WTC11 (cell line): Measurements from ENCODE around the gene SPINK1. TPM values are rescaled to one million over a fixed set of nuclear protein-coding genes. Genes with fewer than 3 reads are reported as not detected.

Experiments used
- ATAC-seq: fragments of 200-7000 bp; cut with Tn5 transposase; 2 replicates; pipeline ENCODE4 v1.10.0; 2021; ENCODE audit warnings: mild to moderate bottlenecking, moderate library complexity
- CTCF ChIA-PET: fragments of 300-600 bp; sonication (Branson Sonifier 250); formaldehyde crosslinking; loops from one replicate; lab custom pipeline; 2021; ENCODE audit warnings: antibody characterized with exemption; lab: Charles Lee
- POLR2A ChIA-PET: fragments of 350-600 bp; sonication (Branson Sonifier 250); formaldehyde crosslinking; loops from one replicate; lab custom pipeline; 2021; ENCODE audit warnings: antibody characterized with exemption; lab: Charles Lee
- DNase-seq: peaks from one replicate; pipeline ENCODE4 v3.0.0; 2021; ENCODE audit warnings: low spot score
- H3K27ac Mint-ChIP-seq: 2 replicates; pipeline ENCODE4 v1.8.0; 2021; ENCODE audit warnings: mixed read lengths
- H3K27me3 Mint-ChIP-seq: 2 replicates; pipeline ENCODE4 v1.8.0; 2021; ENCODE audit warnings: low read depth, mild to moderate bottlenecking, moderate library complexity, mixed read lengths
- H3K36me3 Mint-ChIP-seq: 2 replicates; pipeline ENCODE4 v1.8.0; 2021; ENCODE audit warnings: mixed read lengths
- H3K4me1 Mint-ChIP-seq: 2 replicates; pipeline ENCODE4 v1.8.0; 2022; ENCODE audit warnings: mixed read lengths
- H3K4me3 Mint-ChIP-seq: 2 replicates; pipeline ENCODE4 v1.8.0; 2021; ENCODE audit warnings: mild to moderate bottlenecking, moderate library complexity, mixed read lengths
- H3K9me3 Mint-ChIP-seq: 2 replicates; pipeline ENCODE4 v1.8.0; 2021; ENCODE audit warnings: mixed read lengths
- ATF6 ChIP-seq: sonication (generic); formaldehyde crosslinking; IDR thresholded peaks from 2 replicates; pipeline ENCODE4 v1.8.1; 2023; ENCODE audit warnings: mild to moderate bottlenecking, missing genetic modification reagents
- CBFB ChIP-seq: sonication (generic); formaldehyde crosslinking; IDR thresholded peaks from 2 replicates; pipeline ENCODE4 v1.8.1; 2022; ENCODE audit warnings: mild to moderate bottlenecking, low read depth, missing genetic modification reagents
- CDX4 ChIP-seq: fragments of 250-450 bp; sonication (Bioruptor Pico); IDR thresholded peaks from 2 replicates; pipeline ENCODE4 v1.9.0; 2021; ENCODE audit warnings: moderate library complexity, mild to moderate bottlenecking, inconsistent platforms, borderline replicate concordance
- CTCF ChIP-seq: fragments of 200-600 bp; IDR thresholded peaks from 2 replicates; pipeline ENCODE4 v1.8.0; 2022; ENCODE audit warnings: antibody characterized with exemption
- EMX1 ChIP-seq: fragments of 250-450 bp; sonication (Bioruptor Pico); IDR thresholded peaks from 2 replicates; pipeline ENCODE4 v1.8.0; 2021; ENCODE audit warnings: mild to moderate bottlenecking
- ERG ChIP-seq: fragments of 250-450 bp; sonication (Bioruptor Pico); IDR thresholded peaks from 2 replicates; pipeline ENCODE4 v1.8.0; 2021; ENCODE audit warnings: mild to moderate bottlenecking
- FOXK1 ChIP-seq: sonication (generic); formaldehyde crosslinking; IDR thresholded peaks from 2 replicates; pipeline ENCODE4 v1.8.0; 2022; ENCODE audit warnings: mild to moderate bottlenecking, moderate library complexity, missing genetic modification reagents
- FOXP4 ChIP-seq: sonication (generic); formaldehyde crosslinking; IDR thresholded peaks from 2 replicates; pipeline ENCODE4 v1.8.0; 2022; ENCODE audit warnings: mild to moderate bottlenecking, missing genetic modification reagents
- JUN ChIP-seq: sonication (generic); formaldehyde crosslinking; IDR thresholded peaks from 2 replicates; pipeline ENCODE4 v1.8.0; 2023; ENCODE audit warnings: mild to moderate bottlenecking, missing genetic modification reagents
- MXD4 ChIP-seq: fragments of 250-450 bp; sonication (Bioruptor Pico); IDR thresholded peaks from 2 replicates; pipeline ENCODE4 v1.8.0; 2021; ENCODE audit warnings: mild to moderate bottlenecking, moderate library complexity, borderline replicate concordance
- MYBL2 ChIP-seq: sonication (generic); formaldehyde crosslinking; IDR thresholded peaks from 2 replicates; pipeline ENCODE4 v1.8.1; 2023; ENCODE audit warnings: mild to moderate bottlenecking, moderate library complexity, missing genetic modification reagents
- PRRX2 ChIP-seq: fragments of 250-450 bp; sonication (Bioruptor Pico); IDR thresholded peaks from 2 replicates; pipeline ENCODE4 v1.8.0; 2021; ENCODE audit warnings: mild to moderate bottlenecking
- SOX15 ChIP-seq: fragments of 250-450 bp; sonication (Bioruptor Pico); IDR thresholded peaks from 2 replicates; pipeline ENCODE4 v1.9.0; 2021; ENCODE audit warnings: mild to moderate bottlenecking
- USF1 ChIP-seq: sonication (generic); formaldehyde crosslinking; IDR thresholded peaks from 2 replicates; pipeline ENCODE4 v1.8.0; 2022; ENCODE audit warnings: mild to moderate bottlenecking, missing genetic modification reagents
- USF2 ChIP-seq: sonication (generic); formaldehyde crosslinking; IDR thresholded peaks from 2 replicates; pipeline ENCODE4 v1.8.1; 2023; ENCODE audit warnings: mild to moderate bottlenecking, missing genetic modification reagents, moderate library complexity
- ZNF219 ChIP-seq: sonication (generic); formaldehyde crosslinking; IDR thresholded peaks from 2 replicates; pipeline ENCODE4 v1.8.0; 2023; ENCODE audit warnings: missing genetic modification reagents, mild to moderate bottlenecking, borderline replicate concordance
- ZNF281 ChIP-seq: sonication (generic); formaldehyde crosslinking; IDR thresholded peaks from 2 replicates; pipeline ENCODE4 v1.8.0; 2023; ENCODE audit warnings: mild to moderate bottlenecking, missing genetic modification reagents
- ZNF532 ChIP-seq: fragments of 250-450 bp; sonication (Bioruptor Pico); IDR thresholded peaks from 2 replicates; pipeline ENCODE4 v1.9.0; 2021; ENCODE audit warnings: mild to moderate bottlenecking, borderline replicate concordance
- ZNF671 ChIP-seq: fragments of 250-450 bp; sonication (Bioruptor Pico); IDR thresholded peaks from 2 replicates; pipeline ENCODE4 v1.8.0; 2021; ENCODE audit warnings: mild to moderate bottlenecking
- ZSCAN18 ChIP-seq: fragments of 250-450 bp; sonication (Bioruptor Pico); IDR thresholded peaks from 2 replicates; pipeline ENCODE4 v2.1.2; 2022; ENCODE audit warnings: mild to moderate bottlenecking, moderate library complexity
- total RNA-seq: library from RNA; stranded (reverse); gene quantifications from 3 replicates; pipeline ENCODE4 v1.2.3, GENCODE V29; 2021

Gene SPINK1
- total RNA-seq, 1 experiment from 2014 or later: 5.4 TPM

GRCh38 chr5:147855774-147856069, 24.3 kb upstream of the SPINK1 start:
- no peak for ATAC-seq
- no peak for DNase-seq
- CTCF ChIA-PET: no interaction called here
- Mint-ChIP-seq H3K27ac (no peak overlapping the region), H3K27me3 (peaks cover 3% of the 10 kb centered on the region), H3K36me3 (no peaks in the 10 kb centered on the region), H3K9me3 (peaks cover 4% of the 10 kb centered on the region; the same call in 1 of the 2 replicates), H3K4me1 (peaks cover 65% of the 10 kb centered on the region), H3K4me3 (no peak overlapping the region)
- POLR2A ChIA-PET: interaction anchor here (0.7 kb wide), 1 partner anchor 1518 kb away, joined by 3 read pairs; no protein-coding TSS in a partner anchor
- TF ChIP-seq FOXK1 (CRISPR knock-in tag) (no peak), CBFB (CRISPR knock-in tag) (no peak), ZNF281 (no peak), MXD4 (CRISPR knock-in tag) (no peak), USF2 (CRISPR knock-in tag) (no peak), ATF6 (no peak), PRRX2 (no peak), JUN (no peak), ERG (CRISPR knock-in tag) (peak; percentile 67; the same call in 1 of the 2 replicates), ZNF219 (CRISPR knock-in tag) (no peak), MYBL2 (no peak), USF1 (CRISPR knock-in tag) (no peak), ZNF532 (CRISPR knock-in tag) (no peak), CTCF (no peak), ZNF671 (CRISPR knock-in tag) (peak; percentile 48; the same call in 1 of the 2 replicates), FOXP4 (CRISPR knock-in tag) (no peak), CDX4 (CRISPR knock-in tag) (no peak), SOX15 (CRISPR knock-in tag) (no peak), EMX1 (CRISPR knock-in tag) (no peak), ZSCAN18 (CRISPR knock-in tag) (no peak)
